ENCODE results near the gene REXO4. TPM values are rescaled to one million over a fixed set of nuclear protein-coding genes. Genes with fewer than 3 reads are reported as not detected.

REXO4 gene
- total RNA-seq, 1 donor from 2014 or later = 16.8 TPM

GRCh38 chr9:133427658-133428348 is 10.0 kb upstream of the REXO4 start:
- Mint-ChIP-seq H3K27ac (ENCODE audit: unreplicated experiment) (no peak overlapping the region), H3K9me3 (ENCODE audit: low read depth) (no peaks in the 10 kb centered on the region)

GRCh38 chr9:133426011-133426410 is 8.2 kb upstream of the REXO4 start:
- Mint-ChIP-seq H3K27ac (ENCODE audit: unreplicated experiment) (no peak overlapping the region), H3K4me3 (ENCODE audit: unreplicated experiment) (no peak overlapping the region), H3K9me3 (ENCODE audit: low read depth) (no peaks in the 10 kb centered on the region), H3K4me1 (ENCODE audit: low read depth) (peaks cover 3% of the 10 kb centered on the region), H3K36me3 (ENCODE audit: low read depth) (peaks cover 2% of the 10 kb centered on the region), H3K27me3 (ENCODE audit: low read depth) (peaks cover 5% of the 10 kb centered on the region)
- TF ChIP-seq CTCF (IDR thresholded peaks at IDR 0.05) = no peak
- DNase-seq (ENCODE audit: low spot score) = no peak

More at GRCh38 chr9:133427658-133428348, 10.0 kb upstream of the REXO4 start:
- H3K36me3 Mint-ChIP-seq (ENCODE audit: low read depth) = peaks cover 3% of the 10 kb centered on the region
- TF ChIP-seq CTCF (IDR thresholded peaks at IDR 0.05) = no peak
- no peak for DNase-seq (ENCODE audit: low spot score)
- peak overlapping the region; percentile 52 for H3K4me3 Mint-ChIP-seq (ENCODE audit: unreplicated experiment)
- peaks cover 3% of the 10 kb centered on the region for H3K4me1 Mint-ChIP-seq (ENCODE audit: low read depth)
- peaks cover 5% of the 10 kb centered on the region for H3K27me3 Mint-ChIP-seq (ENCODE audit: low read depth)

GRCh38 chr9:133425049-133425632 is 7.3 kb upstream of the REXO4 start:
- Mint-ChIP-seq H3K4me3 (ENCODE audit: unreplicated experiment) (no peak overlapping the region), H3K27ac (ENCODE audit: unreplicated experiment) (no peak overlapping the region), H3K27me3 (ENCODE audit: low read depth) (peaks cover 5% of the 10 kb centered on the region), H3K9me3 (ENCODE audit: low read depth) (no peaks in the 10 kb centered on the region), H3K36me3 (ENCODE audit: low read depth) (peaks cover 2% of the 10 kb centered on the region), H3K4me1 (ENCODE audit: low read depth) (peaks cover 3% of the 10 kb centered on the region)
- DNase-seq (ENCODE audit: low spot score) = no peak
- no peak for TF ChIP-seq CTCF (IDR thresholded peaks at IDR 0.05)

DNA sequence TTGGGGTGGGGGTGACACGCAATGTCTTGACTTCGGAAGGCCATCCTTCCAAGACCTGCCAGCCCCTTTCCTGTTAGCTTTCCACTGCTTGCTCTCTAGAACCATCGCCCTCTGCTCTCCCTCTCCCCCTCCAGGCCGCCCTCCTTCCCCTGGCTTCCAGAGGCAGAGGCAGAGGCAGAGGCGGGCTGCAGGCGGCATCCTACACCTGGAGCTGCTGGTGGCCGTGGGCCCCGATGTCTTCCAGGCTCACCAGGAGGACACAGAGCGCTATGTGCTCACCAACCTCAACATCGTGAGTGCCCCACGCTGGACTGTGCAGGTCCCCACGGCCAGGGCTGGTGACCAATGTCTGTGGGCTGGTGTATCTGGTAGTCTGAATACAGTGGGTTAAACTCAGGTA is 6.4 kb upstream of the REXO4 start:
- peaks cover 4% of the 10 kb centered on the region for H3K4me1 Mint-ChIP-seq (ENCODE audit: low read depth)

GRCh38 chr9:133423216-133423615 is 5.4 kb upstream of the REXO4 start:
- TF ChIP-seq CTCF (IDR thresholded peaks at IDR 0.05) = no peak
- H3K36me3 Mint-ChIP-seq (ENCODE audit: low read depth) = peaks cover 2% of the 10 kb centered on the region
- H3K4me1 Mint-ChIP-seq (ENCODE audit: low read depth) = peaks cover 14% of the 10 kb centered on the region
- no peaks in the 10 kb centered on the region for H3K9me3 Mint-ChIP-seq (ENCODE audit: low read depth)
- no peak overlapping the region for H3K27ac Mint-ChIP-seq (ENCODE audit: unreplicated experiment)
- H3K27me3 Mint-ChIP-seq (ENCODE audit: low read depth) = peaks cover 5% of the 10 kb centered on the region
- DNase-seq (ENCODE audit: low spot score) = no peak
- no peak overlapping the region for H3K4me3 Mint-ChIP-seq (ENCODE audit: unreplicated experiment)

More for the DNA sequence above, 6.4 kb upstream of the REXO4 start:
- DNase-seq (ENCODE audit: low spot score) = no peak
- Mint-ChIP-seq H3K27ac (ENCODE audit: unreplicated experiment) (no peak overlapping the region), H3K9me3 (ENCODE audit: low read depth) (no peaks in the 10 kb centered on the region), H3K27me3 (ENCODE audit: low read depth) (peaks cover 5% of the 10 kb centered on the region), H3K4me3 (ENCODE audit: unreplicated experiment) (no peak overlapping the region), H3K36me3 (ENCODE audit: low read depth) (peaks cover 2% of the 10 kb centered on the region)
- no peak for TF ChIP-seq CTCF (IDR thresholded peaks at IDR 0.05)

All from chondrocyte (in vitro differentiated cells).